HG02610 (cell line): ENCODE data around the gene ZNF467.

ENCODE experiments used
- ATAC-seq: cut with Tn5 transposase; IDR thresholded peaks from one replicate; pipeline ENCODE4 v1.9.1; 2021; ENCODE audit warnings: mild to moderate bottlenecking, moderate library complexity; ENCODE audit not compliant: unreplicated experiment

The ZNF467 gene

GRCh38 chr7:149809215-149809614, 35.8 kb upstream of the ZNF467 start:
- no peak for ATAC-seq

GRCh38 chr7:149808311-149808710, 34.9 kb upstream of the ZNF467 start:
- ATAC-seq = no peak

GRCh38 chr7:149806726-149807125, 33.3 kb upstream of the ZNF467 start:
- no peak for ATAC-seq

- ATAC-seq = no peak
These were observed 30.7 kb upstream of the ZNF467 start for GRCh38 chr7:149804106-149804505.

- ATAC-seq = no peak
These were observed 30.2 kb upstream of the ZNF467 start for GRCh38 chr7:149803551-149804074.

- ATAC-seq = no peak
These were observed 29.6 kb upstream of the ZNF467 start for GRCh38 chr7:149802966-149803365.

- no peak for ATAC-seq
These were observed 28.4 kb upstream of the ZNF467 start for GRCh38 chr7:149801816-149802215.

GRCh38 chr7:149801002-149801566, 27.7 kb upstream of the ZNF467 start:
- no peak for ATAC-seq

GRCh38 chr7:149800169-149800555, 26.8 kb upstream of the ZNF467 start:
- no peak for ATAC-seq

GRCh38 chr7:149799397-149800168, 26.2 kb upstream of the ZNF467 start:
- ATAC-seq = no peak

GRCh38 chr7:149797771-149798170, 24.4 kb upstream of the ZNF467 start:
- ATAC-seq = no peak

GRCh38 chr7:149796287-149796860, 23.0 kb upstream of the ZNF467 start:
- no peak for ATAC-seq

- no peak for ATAC-seq
These were observed 21.7 kb upstream of the ZNF467 start for GRCh38 chr7:149795126-149795525.

GRCh38 chr7:149794661-149795060, 21.3 kb upstream of the ZNF467 start:
- no peak for ATAC-seq

GRCh38 chr7:149793261-149793660, 19.9 kb upstream of the ZNF467 start:
- ATAC-seq = no peak

GRCh38 chr7:149792220-149792595, 18.8 kb upstream of the ZNF467 start:
- ATAC-seq = no peak

- no peak for ATAC-seq
These were observed 18.2 kb upstream of the ZNF467 start for GRCh38 chr7:149791411-149792219.

- no peak for ATAC-seq
These were observed 17.5 kb upstream of the ZNF467 start for GRCh38 chr7:149790754-149791360.

- no peak for ATAC-seq
These were observed 16.8 kb upstream of the ZNF467 start for GRCh38 chr7:149790146-149790548.

- no peak for ATAC-seq
These were observed 15.7 kb upstream of the ZNF467 start for GRCh38 chr7:149789101-149789500.

GRCh38 chr7:149788300-149788851, 15.0 kb upstream of the ZNF467 start:
- ATAC-seq = no peak
